Stimulated activated naive B cell treated with anti-CD40 and anti-IgM and Interleukin-4, amounts not matched to agents 10 μg/mL and 1 μg/mL and 100 μg/mL, for 72 hours (primary cell): ENCODE results near the gene SH3TC1.

Source experiments
- ATAC-seq, 2 donors: fragments of 150-1000 bp; cut with Tn5 transposase; replicated peaks; 2 replicates each; pipeline ENCODE4 v1.10.0; 2021; ENCODE audit warnings: moderate library complexity in 1 of 2
- DNase-seq: peaks from one replicate; pipeline ENCODE4 v3.0.0; 2021
- H3K27ac Mint-ChIP-seq: one replicate; pipeline ENCODE4 v1.8.0; 2022; ENCODE audit warnings: mild to moderate bottlenecking, mixed read lengths
- H3K27me3 Mint-ChIP-seq, 2 donors: one replicate each; pipeline ENCODE4 v1.8.0; 2022; ENCODE audit warnings: mixed read lengths in 2 of 2
- H3K36me3 Mint-ChIP-seq, 2 donors: one replicate each; pipeline ENCODE4 v1.8.0; 2022; ENCODE audit warnings: mixed read lengths in 2 of 2, mild to moderate bottlenecking in 1 of 2
- H3K4me1 Mint-ChIP-seq, 2 donors: one replicate each; pipeline ENCODE4 v1.8.0; 2022; ENCODE audit warnings: mixed read lengths in 2 of 2, mild to moderate bottlenecking in 1 of 2
- H3K4me3 Mint-ChIP-seq, 2 donors: one replicate each; pipeline ENCODE4 v1.8.0; 2022; ENCODE audit warnings: mild to moderate bottlenecking in 2 of 2, mixed read lengths in 2 of 2, moderate library complexity in 1 of 2
- H3K9me3 Mint-ChIP-seq, 2 donors: one replicate each; pipeline ENCODE4 v1.8.0; 2022; ENCODE audit warnings: mixed read lengths in 2 of 2, mild to moderate bottlenecking in 1 of 2

Gene SH3TC1

DNA sequence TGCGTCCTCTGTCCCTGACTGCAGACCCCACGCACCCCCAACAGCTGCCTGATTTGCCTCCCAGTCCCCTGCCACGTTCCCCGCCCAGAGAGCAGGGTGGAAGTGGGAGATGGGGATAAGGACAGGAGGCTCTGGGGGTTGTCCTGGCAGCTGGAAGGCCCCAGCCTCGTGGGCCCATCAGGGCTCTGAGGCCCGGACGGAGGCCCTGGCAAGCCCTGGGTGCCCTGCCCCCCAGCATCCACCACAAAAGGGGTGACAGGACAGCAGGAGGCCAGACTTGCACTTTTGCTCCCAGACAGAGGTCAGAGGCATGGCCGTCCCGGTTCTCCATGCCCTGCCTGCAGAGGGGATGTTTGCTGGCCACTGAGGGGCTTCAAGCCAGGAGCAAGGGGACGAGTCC is 4.7 kb downstream of the SH3TC1 start:
- Mint-ChIP-seq H3K27me3 (no peaks in the 10 kb centered on the region), H3K4me1 (peaks cover 56 to 88% of the 10 kb centered on the region in 2 donors), H3K9me3 (no peaks in the 10 kb centered on the region), H3K4me3 (peak overlapping the region; percentile 21 to 52), H3K36me3 (peaks cover 42 to 56% of the 10 kb centered on the region in 2 donors), H3K27ac (no peak overlapping the region)
- DNase-seq (no peak), ATAC-seq (no peak)

DNA sequence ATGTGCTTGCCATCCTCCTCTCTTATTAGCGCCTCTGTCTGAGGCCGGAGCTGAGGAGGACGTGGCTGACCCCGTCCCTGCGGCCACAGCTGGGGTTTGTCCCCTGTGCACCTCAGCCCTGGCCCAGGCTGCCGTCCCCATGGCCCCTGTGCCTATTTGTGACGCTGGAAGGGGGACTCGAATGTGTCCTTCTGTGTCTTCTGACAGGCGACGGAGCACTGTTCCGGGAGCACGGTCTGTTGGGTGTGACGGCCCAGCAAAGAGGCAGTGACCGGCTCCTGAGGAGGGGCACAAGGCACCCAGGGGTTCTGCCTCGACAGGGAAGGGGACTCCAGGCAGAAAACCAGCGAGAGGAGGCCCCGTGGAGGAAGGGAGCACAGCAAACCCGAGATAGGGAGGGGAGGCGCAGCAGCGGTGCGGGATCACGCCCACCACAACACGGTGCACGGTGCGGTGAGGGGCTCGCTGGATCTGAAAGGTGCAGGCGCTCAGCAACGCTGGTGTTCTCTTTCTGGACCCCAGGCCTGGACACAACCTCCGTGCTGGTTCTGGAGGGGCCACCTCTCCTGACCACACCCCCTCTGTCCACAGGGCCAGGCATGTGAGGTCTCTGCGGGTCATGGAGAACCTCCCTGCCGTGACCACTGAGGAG is 5.6 kb downstream of the SH3TC1 start:
- H3K27me3 Mint-ChIP-seq = no peaks in the 10 kb centered on the region
- peak overlapping the region; percentile 69 for H3K27ac Mint-ChIP-seq
- H3K9me3 Mint-ChIP-seq = no peaks in the 10 kb centered on the region
- DNase-seq (no peak), ATAC-seq (no peak)
- H3K4me3 Mint-ChIP-seq = peak overlapping the region; percentile 25 to 37
- peaks cover 45 to 62% of the 10 kb centered on the region in 2 donors for H3K36me3 Mint-ChIP-seq
- peaks cover 52 to 86% of the 10 kb centered on the region in 2 donors for H3K4me1 Mint-ChIP-seq

DNA sequence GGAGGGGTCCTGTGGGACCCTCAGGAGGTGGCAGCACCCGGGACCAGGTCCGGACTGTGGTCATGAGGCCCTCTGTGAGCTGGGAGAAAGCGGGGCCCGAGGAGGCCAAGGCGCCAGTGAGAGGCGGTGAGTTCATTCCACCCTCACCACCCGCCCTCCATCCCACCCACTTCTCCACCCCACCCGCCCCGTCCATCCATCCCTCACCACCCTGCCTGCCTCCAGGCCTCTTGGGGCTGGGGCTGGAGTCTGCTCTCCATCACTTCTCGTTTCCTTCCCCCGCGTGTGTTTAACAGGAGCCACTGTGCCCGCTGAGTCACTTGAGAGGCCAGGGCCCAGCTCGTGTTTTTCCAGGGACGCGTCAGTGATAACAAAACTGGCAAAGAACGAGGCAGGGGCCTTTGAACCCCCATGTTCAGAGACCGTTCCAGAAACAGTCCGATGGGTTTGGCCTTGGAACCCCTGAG is 6.2 kb downstream of the SH3TC1 start:
- DNase-seq (no peak), ATAC-seq (no peak)
- peaks cover 43 to 64% of the 10 kb centered on the region in 2 donors for H3K36me3 Mint-ChIP-seq
- no peaks in the 10 kb centered on the region for H3K9me3 Mint-ChIP-seq
- peak overlapping the region; percentile 41 to 44 for H3K4me3 Mint-ChIP-seq
- H3K4me1 Mint-ChIP-seq = peaks cover 49 to 84% of the 10 kb centered on the region in 2 donors
- H3K27ac Mint-ChIP-seq = no peak overlapping the region
- H3K27me3 Mint-ChIP-seq = no peaks in the 10 kb centered on the region

DNA sequence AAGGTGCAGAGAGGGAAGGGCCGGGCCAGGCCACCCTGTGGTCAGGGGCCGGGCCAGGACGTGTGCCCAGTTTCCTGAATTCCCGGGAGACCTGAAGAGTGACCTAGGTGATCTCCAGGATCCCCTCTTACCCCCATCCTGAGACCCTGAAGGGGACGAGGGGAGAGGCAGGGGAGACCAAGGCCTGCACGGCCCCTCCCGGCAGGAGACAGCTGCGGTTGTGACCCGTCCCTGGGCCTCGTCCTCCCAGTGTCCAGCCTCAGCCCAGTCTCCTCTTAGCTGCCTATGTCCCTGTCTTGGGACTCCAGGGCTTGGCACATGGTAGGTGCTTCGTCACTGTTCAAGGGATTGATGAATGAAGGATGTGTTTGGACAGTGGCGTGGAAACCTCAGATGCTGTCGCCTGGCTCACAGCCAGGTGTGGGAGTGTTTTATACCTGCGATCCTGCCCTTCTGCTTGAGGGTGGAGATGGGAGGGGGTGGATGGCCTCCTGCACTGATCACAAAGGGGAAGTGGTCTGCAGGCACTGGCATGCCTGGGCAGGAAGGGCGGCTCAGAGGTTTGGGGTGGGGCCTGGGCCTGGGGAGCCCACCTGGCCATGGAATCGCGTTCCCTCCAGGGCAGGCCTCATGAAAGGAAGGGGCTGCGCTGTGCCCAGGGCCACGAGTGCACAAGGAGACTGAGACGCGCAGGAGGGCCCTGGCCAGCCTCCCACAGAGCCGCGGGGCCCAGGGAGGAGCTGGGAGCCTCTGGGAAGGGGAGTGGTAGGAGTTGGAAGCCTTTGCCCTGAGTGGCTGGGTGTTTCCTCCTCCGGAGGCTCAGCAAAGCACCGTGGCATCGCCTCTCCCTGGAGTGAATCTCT is 6.9 kb downstream of the SH3TC1 start:
- no peak for DNase-seq
- H3K36me3 Mint-ChIP-seq = peaks cover 39 to 58% of the 10 kb centered on the region in 2 donors
- no peaks in the 10 kb centered on the region for H3K27me3 Mint-ChIP-seq
- peak overlapping the region; percentile 75 for H3K27ac Mint-ChIP-seq
- peak overlapping the region; percentile 41 to 47 for H3K4me3 Mint-ChIP-seq
- ATAC-seq = peak; percentile 25 to 48
- H3K9me3 Mint-ChIP-seq = no peaks in the 10 kb centered on the region
- peaks cover 47 to 77% of the 10 kb centered on the region in 2 donors for H3K4me1 Mint-ChIP-seq

DNA sequence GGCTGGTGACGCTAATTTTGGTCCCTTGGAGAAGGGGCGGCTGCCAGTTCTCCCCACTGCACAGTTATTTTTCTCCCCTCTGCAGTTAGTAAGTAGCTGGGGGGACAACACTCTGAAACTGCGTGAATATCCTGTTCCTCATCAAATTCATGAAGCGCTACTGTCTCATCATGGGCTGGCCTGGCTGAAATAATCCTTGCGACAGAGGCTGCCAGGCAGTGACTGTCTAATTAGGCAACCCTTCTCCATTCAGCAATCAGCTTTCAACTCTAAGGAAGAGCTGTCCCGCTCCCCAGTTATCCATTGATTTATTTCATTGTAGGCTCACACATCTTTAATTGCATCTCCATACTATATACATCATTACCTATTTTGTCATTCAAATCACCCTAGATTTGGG is 8.2 kb downstream of the SH3TC1 start:
- no peaks in the 10 kb centered on the region for H3K9me3 Mint-ChIP-seq
- H3K27ac Mint-ChIP-seq = no peak overlapping the region
- H3K4me1 Mint-ChIP-seq = peaks cover 39 to 64% of the 10 kb centered on the region in 2 donors
- ATAC-seq (no peak), DNase-seq (no peak)
- H3K36me3 Mint-ChIP-seq = peaks cover 37 to 52% of the 10 kb centered on the region in 2 donors
- no peak overlapping the region for H3K4me3 Mint-ChIP-seq
- H3K27me3 Mint-ChIP-seq = no peaks in the 10 kb centered on the region

DNA sequence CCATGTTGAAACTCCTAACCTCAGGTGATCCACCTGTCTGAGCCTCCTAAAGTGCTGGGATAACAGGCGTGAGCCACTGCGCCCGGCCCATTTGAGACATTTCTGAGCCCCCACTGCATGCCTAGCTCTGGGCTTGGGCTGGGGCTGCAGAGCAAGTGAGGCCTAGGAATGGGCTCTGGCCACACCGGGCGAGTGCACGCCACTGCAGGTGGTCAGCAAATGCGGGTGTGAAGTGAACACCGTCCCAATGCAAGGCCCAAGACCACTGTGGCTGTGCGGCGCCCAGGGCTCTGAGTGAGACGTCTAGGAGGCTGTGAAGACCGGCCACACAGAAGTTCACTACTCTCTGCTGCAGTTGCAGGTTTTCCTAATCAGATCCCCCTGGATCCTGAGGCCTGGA is 9.5 kb downstream of the SH3TC1 start:
- Mint-ChIP-seq H3K36me3 (peaks cover 40 to 56% of the 10 kb centered on the region in 2 donors), H3K9me3 (no peaks in the 10 kb centered on the region), H3K4me3 (no peak overlapping the region), H3K4me1 (peaks cover 27 to 51% of the 10 kb centered on the region in 2 donors), H3K27ac (no peak overlapping the region), H3K27me3 (no peaks in the 10 kb centered on the region)
- no peak for DNase-seq
- no peak for ATAC-seq

DNA sequence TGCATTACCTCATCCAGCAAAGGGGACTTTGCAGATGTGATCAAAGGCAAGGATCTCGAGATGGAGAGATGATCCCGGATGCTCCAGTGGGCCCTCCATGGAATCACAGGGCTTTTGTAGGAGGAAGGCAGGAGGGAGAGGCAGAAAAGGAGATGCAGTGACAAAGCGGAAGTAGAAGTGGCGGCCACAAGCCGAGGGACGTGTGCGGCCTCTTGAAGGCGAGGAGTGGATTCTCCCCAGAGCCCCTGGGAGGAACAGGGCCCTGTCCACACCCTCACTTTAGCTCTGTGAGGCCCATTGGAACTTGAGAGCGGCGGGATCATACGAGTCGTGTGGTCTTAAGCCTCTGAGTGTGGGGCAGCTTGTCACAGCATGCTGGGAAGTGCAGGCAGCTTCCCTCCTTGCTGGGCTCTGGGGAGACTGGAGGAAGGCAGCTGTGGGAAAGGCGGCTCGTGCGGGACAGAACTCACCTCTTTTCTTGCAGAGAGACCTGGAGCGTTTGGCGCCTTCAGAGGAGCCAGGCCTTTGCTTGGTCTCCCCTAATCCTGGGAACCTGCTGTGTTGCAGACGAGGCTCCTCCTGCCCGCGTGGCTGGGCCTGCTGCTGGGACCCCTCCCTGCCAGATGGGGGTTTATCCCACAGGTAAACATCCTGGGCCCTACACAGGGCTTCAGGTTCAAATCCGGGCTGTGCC is 10.2 kb downstream of the SH3TC1 start:
- Mint-ChIP-seq H3K27ac (peak overlapping the region; percentile 49), H3K4me1 (peaks cover 22 to 43% of the 10 kb centered on the region in 2 donors), H3K27me3 (no peaks in the 10 kb centered on the region), H3K4me3 (no peak overlapping the region), H3K36me3 (peaks cover 43 to 56% of the 10 kb centered on the region in 2 donors), H3K9me3 (no peaks in the 10 kb centered on the region)
- DNase-seq = no peak
- ATAC-seq = no peak

DNA sequence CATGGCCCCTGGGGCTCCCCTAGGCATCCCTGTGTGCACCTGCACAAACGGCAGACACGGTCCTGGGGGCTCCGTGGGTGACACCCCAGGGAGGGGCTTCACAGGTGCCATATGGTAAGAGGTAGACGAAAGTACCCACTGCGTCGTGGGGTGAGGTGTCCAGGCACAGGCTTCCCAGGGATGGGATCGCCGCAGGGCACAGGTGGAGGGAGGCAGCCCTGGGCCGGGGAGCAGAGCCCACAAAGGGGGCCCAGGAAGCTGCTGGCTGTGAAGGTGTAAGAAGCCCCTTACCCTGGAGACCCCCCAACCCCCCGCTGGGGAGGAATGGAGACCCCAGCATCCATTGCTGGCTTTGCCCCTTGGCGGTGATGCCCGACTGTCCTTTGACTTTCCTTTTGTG is 10.9 kb downstream of the SH3TC1 start:
- no peak overlapping the region for H3K4me3 Mint-ChIP-seq
- no peak overlapping the region for H3K27ac Mint-ChIP-seq
- no peaks in the 10 kb centered on the region for H3K9me3 Mint-ChIP-seq
- DNase-seq (no peak), ATAC-seq (no peak)
- H3K36me3 Mint-ChIP-seq = peaks cover 42 to 57% of the 10 kb centered on the region in 2 donors
- peaks cover 18 to 37% of the 10 kb centered on the region in 2 donors for H3K4me1 Mint-ChIP-seq
- no peaks in the 10 kb centered on the region for H3K27me3 Mint-ChIP-seq

DNA sequence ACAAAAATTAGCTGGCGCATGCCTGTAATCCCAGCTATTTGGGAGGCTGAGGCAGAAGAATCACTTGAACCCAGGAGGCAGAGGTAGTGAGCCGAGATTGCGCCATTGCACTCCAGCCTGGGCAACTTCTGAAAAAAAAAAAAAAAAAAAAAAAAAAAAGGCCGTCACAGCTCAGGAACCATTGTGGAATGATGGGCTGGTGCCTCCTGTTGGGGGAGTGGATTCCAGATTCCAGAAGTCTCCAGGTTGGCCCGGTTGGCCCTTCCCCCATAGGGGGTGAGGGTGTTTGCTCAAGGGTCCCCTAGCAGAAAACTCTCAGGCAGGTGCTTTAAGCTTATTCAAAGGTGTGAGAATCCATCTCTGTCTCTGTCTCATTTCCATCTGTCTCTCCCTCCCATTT is 11.5 kb downstream of the SH3TC1 start:
- ATAC-seq (no peak), DNase-seq (no peak)
- H3K27me3 Mint-ChIP-seq = no peaks in the 10 kb centered on the region
- H3K4me1 Mint-ChIP-seq = peaks cover 14 to 31% of the 10 kb centered on the region in 2 donors
- H3K4me3 Mint-ChIP-seq = no peak overlapping the region
- peaks cover 48 to 59% of the 10 kb centered on the region in 2 donors for H3K36me3 Mint-ChIP-seq
- H3K9me3 Mint-ChIP-seq = no peaks in the 10 kb centered on the region
- no peak overlapping the region for H3K27ac Mint-ChIP-seq

DNA sequence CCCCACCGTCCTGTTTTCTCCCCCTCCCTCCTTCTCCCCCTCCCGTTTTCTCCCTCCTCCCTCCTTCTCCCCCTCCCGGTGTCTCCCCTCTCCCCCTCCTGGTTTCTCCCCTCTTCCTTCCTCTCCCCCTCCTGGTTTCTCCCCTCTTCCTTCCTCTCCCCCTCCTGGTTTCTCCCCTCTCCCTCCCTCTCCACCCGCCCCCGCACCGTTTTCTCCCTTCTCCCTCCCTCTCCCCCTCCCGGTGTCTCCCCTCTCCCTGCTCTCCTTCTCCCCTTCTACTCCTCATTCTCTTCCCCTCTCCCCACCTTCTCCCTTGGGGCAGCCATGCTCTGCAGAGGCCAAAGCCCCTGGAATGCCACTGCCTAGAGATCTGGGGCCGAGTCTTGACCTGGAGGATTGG is 12.2 kb downstream of the SH3TC1 start:
- Mint-ChIP-seq H3K9me3 (no peaks in the 10 kb centered on the region), H3K4me1 (peaks cover 9 to 24% of the 10 kb centered on the region in 2 donors), H3K4me3 (no peak overlapping the region), H3K36me3 (peaks cover 43 to 57% of the 10 kb centered on the region in 2 donors), H3K27me3 (no peaks in the 10 kb centered on the region), H3K27ac (peak overlapping the region; percentile 77)
- no peak for DNase-seq
- no peak for ATAC-seq

DNA sequence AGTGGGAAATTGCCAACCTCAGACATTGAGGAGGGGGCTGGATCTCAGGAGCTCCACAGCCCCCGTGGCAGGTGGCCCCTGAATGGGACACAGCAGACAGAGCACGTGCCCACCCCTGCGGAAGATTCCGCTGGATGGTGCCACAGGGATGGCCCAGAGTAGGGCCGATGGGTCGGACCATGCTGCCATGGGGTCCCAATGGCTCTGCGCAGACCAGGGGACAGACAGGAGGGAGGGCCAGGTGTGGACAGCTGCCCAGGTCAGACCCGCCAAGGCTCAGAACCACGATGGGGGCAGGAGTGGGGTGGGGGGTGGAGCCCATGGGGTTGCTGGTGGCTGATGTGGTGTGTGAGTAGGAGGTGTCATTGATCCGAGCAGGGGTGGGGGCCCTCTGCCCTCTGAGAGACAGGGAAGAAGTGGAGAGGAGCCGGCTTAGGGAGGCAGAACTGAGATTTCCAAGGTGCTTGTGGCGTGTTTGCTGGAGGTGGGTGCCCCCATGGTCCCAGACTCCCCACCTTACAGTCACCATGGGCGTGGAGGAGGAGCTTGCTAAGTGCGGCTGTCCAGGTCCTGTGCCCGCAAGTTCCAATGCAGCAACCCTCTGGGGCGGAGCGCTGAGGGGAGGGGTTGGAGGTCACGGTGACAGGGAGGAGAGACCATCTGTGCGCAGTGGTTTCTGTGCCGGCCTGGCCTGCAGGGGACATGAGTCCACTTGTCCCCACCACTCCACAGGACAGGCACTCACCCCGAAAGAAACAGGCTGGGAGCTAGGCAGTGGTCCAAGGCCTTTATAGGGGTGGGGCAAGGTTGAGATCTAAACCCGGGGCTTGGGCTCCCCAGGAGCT is 12.9 kb downstream of the SH3TC1 start:
- peaks cover 42 to 52% of the 10 kb centered on the region in 2 donors for H3K36me3 Mint-ChIP-seq
- H3K4me1 Mint-ChIP-seq = peaks cover 6 to 19% of the 10 kb centered on the region in 2 donors
- ATAC-seq (no peak), DNase-seq (no peak)
- peak overlapping the region; percentile 77 for H3K27ac Mint-ChIP-seq
- no peak overlapping the region for H3K4me3 Mint-ChIP-seq
- no peaks in the 10 kb centered on the region for H3K9me3 Mint-ChIP-seq
- no peaks in the 10 kb centered on the region for H3K27me3 Mint-ChIP-seq

DNA sequence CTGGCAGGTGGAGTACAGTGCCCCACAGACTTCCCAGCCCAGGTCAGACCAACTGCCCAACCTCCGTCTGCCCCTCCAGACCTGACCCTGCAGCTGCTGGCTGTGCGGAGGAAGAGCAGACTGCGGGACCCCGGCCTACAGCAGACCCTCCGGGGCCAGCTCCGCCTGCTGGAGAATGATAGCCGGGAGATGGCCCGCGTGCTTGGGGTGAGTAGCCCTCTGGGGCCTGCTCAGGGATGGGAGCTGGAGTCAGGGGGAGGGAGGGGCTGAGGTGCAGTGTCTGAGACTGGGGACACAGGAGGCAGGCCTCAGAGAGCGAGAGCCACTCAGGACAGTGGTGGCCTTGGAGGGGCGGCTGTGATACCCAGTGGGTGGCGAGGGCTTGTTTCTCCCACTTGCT is 13.5 kb downstream of the SH3TC1 start:
- DNase-seq = no peak
- no peak for ATAC-seq
- peaks cover 4 to 14% of the 10 kb centered on the region in 2 donors for H3K4me1 Mint-ChIP-seq
- no peaks in the 10 kb centered on the region for H3K9me3 Mint-ChIP-seq
- no peak overlapping the region for H3K27ac Mint-ChIP-seq
- no peaks in the 10 kb centered on the region for H3K27me3 Mint-ChIP-seq
- peaks cover 38 to 51% of the 10 kb centered on the region in 2 donors for H3K36me3 Mint-ChIP-seq
- H3K4me3 Mint-ChIP-seq = no peak overlapping the region

DNA sequence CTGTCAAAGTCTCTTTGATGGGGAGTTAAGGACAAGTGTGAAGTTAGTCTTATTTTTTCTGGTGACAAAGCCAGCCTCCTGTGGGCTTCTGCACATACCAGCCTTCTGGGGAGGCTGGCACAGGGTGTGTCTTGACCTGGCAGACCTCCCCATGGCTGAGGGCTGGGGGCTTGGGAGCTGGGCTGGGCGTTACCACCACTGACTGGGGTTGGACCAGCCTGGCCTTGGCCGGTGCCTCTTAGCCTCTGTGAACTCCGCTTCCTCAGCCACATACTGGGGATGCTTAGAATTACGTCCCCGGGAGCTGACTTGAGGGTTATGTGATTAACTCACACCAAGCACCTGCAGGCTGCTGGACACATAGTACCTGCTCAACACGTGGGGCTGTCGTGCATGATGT is 14.0 kb downstream of the SH3TC1 start:
- H3K4me1 Mint-ChIP-seq = peaks cover 4 to 12% of the 10 kb centered on the region in 2 donors
- no peak overlapping the region for H3K4me3 Mint-ChIP-seq
- peaks cover 37 to 53% of the 10 kb centered on the region in 2 donors for H3K36me3 Mint-ChIP-seq
- DNase-seq (no peak), ATAC-seq (no peak)
- no peaks in the 10 kb centered on the region for H3K9me3 Mint-ChIP-seq
- no peaks in the 10 kb centered on the region for H3K27me3 Mint-ChIP-seq
- H3K27ac Mint-ChIP-seq = no peak overlapping the region
